Activated naive CD4-positive, alpha-beta T cell treated with anti-CD3 and anti-CD28 coated beads, Interleukin-2, amount 50 U/mL, for 24 hours (primary cell): Measurements from ENCODE around the gene RNASE1.
"Not testable (repeated sequence)": the region's sequence is repeated elsewhere in the genome, so short reads cannot be mapped to it uniquely, and the experiment has no call there.

Experiments used
- H3K27ac Mint-ChIP-seq: one replicate; pipeline ENCODE4 v1.8.0; 2021; ENCODE audit warnings: mild to moderate bottlenecking, mixed read lengths
- H3K27me3 Mint-ChIP-seq: one replicate; pipeline ENCODE4 v1.8.0; 2021; ENCODE audit warnings: mixed read lengths
- H3K36me3 Mint-ChIP-seq: one replicate; pipeline ENCODE4 v1.8.0; 2021; ENCODE audit warnings: mixed read lengths
- H3K4me1 Mint-ChIP-seq: one replicate; pipeline ENCODE4 v1.8.0; 2021; ENCODE audit warnings: mixed read lengths
- H3K4me3 Mint-ChIP-seq: one replicate; pipeline ENCODE4 v1.8.0; 2021; ENCODE audit warnings: mild to moderate bottlenecking, mixed read lengths
- H3K9me3 Mint-ChIP-seq: one replicate; pipeline ENCODE4 v1.8.0; 2021; ENCODE audit warnings: mixed read lengths

The RNASE1 gene

DNA sequence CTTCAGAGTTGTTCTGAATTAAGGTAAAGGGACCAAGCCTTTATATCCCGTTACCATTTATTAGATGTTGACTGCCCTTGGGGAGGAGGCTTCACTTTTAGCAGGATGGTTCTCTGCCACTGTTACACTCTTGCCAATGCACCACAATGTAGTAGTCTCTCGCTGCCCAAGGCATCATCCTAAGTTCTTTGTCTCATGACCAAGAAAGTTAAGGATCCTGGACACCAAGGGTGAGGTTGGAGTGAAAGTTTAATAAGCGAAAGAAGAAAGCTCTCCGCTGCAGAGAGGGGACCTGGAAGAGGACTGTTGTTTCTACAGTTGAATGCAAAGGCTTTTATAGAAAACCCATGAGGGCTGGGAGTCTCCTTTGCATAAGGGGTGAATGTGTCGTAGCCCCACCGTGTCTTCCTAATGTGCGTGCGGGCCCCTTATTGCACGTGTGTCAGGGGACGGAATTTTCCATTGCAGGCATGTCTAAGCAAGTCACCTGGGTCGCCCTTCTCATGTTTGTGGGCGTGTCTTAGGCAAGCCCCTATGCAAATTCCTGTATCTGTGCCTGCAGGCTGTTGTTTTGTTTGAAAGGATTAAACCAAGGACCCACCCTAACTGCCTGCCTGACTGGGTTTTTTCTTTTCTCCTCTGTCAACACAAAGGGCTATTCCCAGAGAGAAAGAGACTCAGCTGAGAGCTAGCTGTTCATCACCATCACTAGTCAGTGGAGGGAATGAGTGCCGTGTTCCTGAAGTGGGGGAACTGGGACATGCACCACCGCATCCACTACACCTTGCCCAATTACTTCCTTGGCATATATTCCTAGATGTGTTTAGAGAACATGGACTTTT, 17.6 kb upstream of the RNASE1 start:
- H3K4me3 Mint-ChIP-seq: no peak overlapping the region
- no peaks in the 10 kb centered on the region for H3K4me1 Mint-ChIP-seq
- H3K27ac Mint-ChIP-seq: no peak overlapping the region
- no peaks in the 10 kb centered on the region for H3K36me3 Mint-ChIP-seq
- no peaks in the 10 kb centered on the region for H3K9me3 Mint-ChIP-seq
- H3K27me3 Mint-ChIP-seq: no peaks in the 10 kb centered on the region

DNA sequence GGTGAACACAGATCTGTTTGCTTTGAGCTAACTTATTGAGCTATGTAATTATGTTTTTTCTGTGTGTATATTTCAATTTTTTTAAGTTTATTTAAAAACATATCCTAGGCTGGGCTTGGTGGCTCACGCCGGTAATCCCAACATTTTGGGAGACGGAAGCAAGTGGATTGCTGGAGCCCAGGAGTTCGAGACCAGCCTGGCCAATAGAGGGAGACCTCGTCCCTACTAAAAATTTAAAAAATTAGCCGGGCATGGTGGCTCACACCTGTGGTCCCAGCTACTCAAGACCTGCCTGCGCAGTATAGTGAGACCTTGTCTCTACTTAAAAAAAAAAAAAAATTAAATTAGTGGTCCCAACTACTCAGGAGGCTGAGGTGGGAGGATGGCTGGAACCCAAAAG, 16.2 kb upstream of the RNASE1 start:
- Mint-ChIP-seq H3K27ac (no peak overlapping the region), H3K27me3 (no peaks in the 10 kb centered on the region), H3K36me3 (no peaks in the 10 kb centered on the region), H3K4me1 (no peaks in the 10 kb centered on the region), H3K4me3 (no peak overlapping the region), H3K9me3 (no peaks in the 10 kb centered on the region)

DNA sequence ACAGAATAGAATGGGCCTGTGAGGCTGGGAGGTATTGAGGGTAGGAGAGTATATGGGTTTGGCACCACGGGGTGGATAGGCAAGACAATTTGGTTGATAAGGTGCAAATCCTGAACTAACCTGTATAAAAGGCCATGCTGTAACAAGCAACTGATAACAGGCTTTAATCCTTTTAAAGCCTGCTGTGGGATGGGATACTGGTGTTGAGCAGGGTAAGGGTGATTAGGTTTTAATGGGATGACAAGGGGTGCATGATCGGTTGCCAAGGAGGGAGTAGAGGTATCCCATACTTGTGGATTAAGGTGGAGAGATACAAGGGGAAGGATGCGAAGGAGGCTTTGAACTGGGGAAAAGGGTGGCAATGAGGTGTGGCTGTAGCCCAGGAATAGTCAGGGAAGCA, 13.3 kb upstream of the RNASE1 start:
- not testable (repeated sequence) for H3K36me3 Mint-ChIP-seq, H3K27me3 Mint-ChIP-seq, H3K27ac Mint-ChIP-seq, H3K4me1 Mint-ChIP-seq, H3K9me3 Mint-ChIP-seq, H3K4me3 Mint-ChIP-seq

DNA sequence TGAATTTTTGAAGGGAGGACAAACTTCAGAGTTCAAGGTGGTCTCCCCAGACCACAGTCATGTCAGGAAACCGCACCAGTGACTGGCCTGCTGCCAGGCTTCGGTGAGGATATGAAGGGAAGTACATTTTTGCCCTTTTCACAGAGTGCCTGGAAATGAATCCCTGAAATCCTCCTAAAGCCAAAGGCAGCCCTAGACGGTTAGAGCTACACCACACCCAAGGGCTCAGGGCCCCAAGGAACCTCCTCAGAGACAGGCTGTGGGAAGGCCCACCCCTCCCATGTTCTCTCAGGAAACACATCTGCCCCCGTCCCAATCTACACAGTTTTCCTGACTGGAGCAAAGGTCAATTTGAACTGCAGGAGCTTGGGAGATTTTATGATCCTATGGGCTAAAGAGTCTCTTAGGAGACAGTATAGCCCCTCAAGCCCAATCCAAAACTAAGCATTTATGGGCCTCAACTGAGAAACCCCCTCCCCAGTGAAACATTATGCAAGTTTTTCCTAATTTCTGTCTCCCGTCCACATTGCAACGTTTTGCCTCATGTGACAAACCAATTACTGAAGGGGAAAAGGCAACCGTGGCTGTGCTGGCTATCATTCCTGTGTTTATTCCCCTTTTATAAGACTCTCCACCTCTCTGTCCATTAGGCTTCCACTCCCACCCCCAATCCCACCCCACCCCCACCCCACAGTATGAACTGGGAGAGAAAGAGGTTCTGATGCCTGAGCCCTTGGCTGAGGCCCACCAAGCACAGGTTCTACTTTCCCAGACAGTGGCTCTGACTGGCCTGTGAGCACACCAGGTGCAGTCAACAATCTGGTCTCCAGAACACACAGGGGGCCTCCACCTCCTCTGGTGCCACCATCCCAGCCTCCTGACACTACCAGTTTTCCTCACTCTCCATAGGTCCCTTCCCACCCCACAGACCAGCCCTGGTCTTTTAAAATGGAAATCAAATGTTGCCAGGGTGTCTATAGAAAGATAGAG, 9.6 kb upstream of the RNASE1 start:
- H3K9me3 Mint-ChIP-seq: no peaks in the 10 kb centered on the region
- no peaks in the 10 kb centered on the region for H3K4me1 Mint-ChIP-seq
- H3K27ac Mint-ChIP-seq: no peak overlapping the region
- no peaks in the 10 kb centered on the region for H3K36me3 Mint-ChIP-seq
- H3K27me3 Mint-ChIP-seq: peaks cover 2% of the 10 kb centered on the region
- no peak overlapping the region for H3K4me3 Mint-ChIP-seq

DNA sequence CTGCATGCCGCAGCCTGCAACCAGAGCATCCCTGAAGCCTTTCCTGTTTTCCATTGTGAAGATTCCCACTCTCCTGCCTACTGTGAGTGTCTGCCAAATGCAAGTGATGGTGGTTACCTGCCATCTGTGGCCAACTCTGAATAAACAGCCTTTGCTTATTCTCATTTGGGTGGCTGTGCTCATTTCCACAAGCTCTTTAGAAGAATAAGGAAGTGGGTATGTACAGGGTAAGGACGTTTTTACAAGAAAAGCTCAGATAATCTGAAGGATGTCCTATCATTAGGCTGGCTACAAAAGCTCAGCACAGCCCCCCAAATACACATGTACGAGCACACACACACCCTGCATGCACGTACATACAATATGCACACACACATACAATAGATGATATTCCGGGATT, 7.3 kb upstream of the RNASE1 start:
- no peaks in the 10 kb centered on the region for H3K4me1 Mint-ChIP-seq
- no peaks in the 10 kb centered on the region for H3K36me3 Mint-ChIP-seq
- H3K27me3 Mint-ChIP-seq: peaks cover 2% of the 10 kb centered on the region
- H3K27ac Mint-ChIP-seq: no peak overlapping the region
- no peaks in the 10 kb centered on the region for H3K9me3 Mint-ChIP-seq
- H3K4me3 Mint-ChIP-seq: no peak overlapping the region

DNA sequence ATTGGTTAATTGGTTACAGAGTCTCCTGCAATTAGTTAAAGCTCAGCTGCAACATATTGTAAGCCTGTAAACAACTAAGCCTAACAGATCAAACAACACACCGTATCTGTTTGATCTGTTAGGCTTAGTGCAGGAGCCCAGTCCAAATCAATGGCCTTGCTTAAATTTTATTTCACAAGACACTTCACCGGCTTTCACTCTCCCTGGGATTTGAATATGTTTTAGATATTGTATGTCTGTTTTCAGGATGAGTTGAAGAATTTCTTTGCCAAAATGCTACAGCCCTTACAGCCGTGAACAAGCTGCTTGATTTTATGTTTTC, 5.5 kb upstream of the RNASE1 start:
- peaks cover 2% of the 10 kb centered on the region for H3K27me3 Mint-ChIP-seq
- no peak overlapping the region for H3K4me3 Mint-ChIP-seq
- no peak overlapping the region for H3K27ac Mint-ChIP-seq
- no peaks in the 10 kb centered on the region for H3K9me3 Mint-ChIP-seq
- H3K36me3 Mint-ChIP-seq: no peaks in the 10 kb centered on the region
- no peaks in the 10 kb centered on the region for H3K4me1 Mint-ChIP-seq

DNA sequence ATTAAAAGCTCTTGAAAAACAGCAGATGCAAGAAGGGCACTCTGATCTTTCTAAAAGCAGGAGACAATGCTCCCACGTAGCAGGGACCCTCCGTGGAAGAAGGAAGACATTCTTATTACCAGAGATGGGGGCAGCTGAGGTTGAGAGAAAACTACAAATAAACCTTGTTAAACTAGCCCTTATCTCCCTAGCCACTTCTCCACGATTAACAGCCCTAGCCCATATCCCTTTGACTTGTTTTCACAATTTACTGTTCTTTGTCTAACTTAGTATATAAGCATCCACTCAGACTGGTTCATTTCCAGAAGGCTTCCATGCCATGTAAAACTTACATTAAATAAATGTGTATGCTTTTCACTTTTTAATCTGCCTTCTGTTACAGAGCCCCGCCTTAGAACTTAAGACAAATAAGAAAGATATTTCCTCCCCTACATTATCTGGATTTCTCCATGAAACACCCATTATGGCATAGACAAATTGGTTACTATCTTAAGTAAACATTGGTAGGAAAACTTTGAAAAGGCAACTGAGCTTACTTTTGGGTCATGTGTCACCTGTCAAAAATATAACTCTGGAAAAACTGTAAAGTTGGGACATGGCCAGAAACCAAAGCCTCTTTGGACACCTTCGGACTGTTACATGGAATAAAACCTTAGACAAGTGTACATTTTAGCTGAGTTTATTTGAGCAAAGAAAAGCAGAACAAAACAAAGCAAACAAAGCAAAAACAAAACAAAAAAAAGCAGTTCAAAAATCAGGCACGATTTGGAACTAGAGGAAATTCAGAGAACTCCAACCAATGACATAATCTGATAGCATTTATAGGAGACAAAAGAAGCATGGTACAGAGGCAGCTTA, 4.9 kb upstream of the RNASE1 start:
- Mint-ChIP-seq H3K36me3 (no peaks in the 10 kb centered on the region), H3K9me3 (no peaks in the 10 kb centered on the region), H3K27ac (no peak overlapping the region), H3K27me3 (peaks cover 2% of the 10 kb centered on the region), H3K4me3 (no peak overlapping the region), H3K4me1 (no peaks in the 10 kb centered on the region)

DNA sequence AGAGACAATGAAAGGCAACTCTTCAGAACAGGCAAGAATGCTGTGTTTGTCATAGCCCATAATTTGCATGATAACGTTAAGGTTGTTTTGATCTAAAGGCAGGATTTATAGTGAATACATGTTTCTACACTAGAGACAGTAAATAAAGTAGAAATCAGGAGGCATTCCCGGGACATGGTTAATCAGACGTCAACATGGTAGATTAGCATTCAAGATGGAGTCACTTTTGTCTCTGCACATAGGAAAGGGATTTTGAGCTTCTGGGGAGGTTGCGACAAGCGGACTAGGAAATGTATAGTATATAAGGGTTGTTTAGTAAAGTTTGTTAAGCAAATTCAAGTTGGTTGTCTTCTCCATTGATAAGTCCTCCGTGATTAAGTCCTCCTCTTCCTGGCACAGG, 2.8 kb upstream of the RNASE1 start:
- H3K9me3 Mint-ChIP-seq: no peaks in the 10 kb centered on the region
- H3K36me3 Mint-ChIP-seq: no peaks in the 10 kb centered on the region
- H3K27me3 Mint-ChIP-seq: peaks cover 5% of the 10 kb centered on the region
- no peak overlapping the region for H3K4me3 Mint-ChIP-seq
- H3K4me1 Mint-ChIP-seq: peaks cover 5% of the 10 kb centered on the region
- H3K27ac Mint-ChIP-seq: no peak overlapping the region

DNA sequence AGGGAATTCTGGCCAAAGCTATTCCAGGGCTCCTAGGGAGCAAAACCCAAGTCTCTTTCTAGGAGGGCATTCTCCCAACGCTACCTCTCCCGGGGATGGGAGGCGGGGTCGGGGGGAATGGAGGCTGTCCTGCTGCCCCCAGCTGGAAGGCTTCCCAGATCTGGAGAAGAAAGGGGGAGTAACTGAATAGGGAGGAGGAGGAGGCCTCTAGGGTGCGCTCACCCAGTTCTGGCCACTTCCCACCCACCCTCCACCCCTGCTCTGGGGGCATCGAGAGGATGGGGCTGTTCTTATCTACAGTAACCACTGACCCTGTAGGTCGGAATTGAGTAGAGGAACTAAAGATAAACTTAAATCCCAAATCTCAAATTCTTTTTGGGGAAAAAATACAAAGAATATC, 579 bp upstream of the RNASE1 start:
- peaks cover 5% of the 10 kb centered on the region for H3K27me3 Mint-ChIP-seq
- no peaks in the 10 kb centered on the region for H3K9me3 Mint-ChIP-seq
- no peak overlapping the region for H3K4me3 Mint-ChIP-seq
- no peak overlapping the region for H3K27ac Mint-ChIP-seq
- peaks cover 10% of the 10 kb centered on the region for H3K4me1 Mint-ChIP-seq
- no peaks in the 10 kb centered on the region for H3K36me3 Mint-ChIP-seq

DNA sequence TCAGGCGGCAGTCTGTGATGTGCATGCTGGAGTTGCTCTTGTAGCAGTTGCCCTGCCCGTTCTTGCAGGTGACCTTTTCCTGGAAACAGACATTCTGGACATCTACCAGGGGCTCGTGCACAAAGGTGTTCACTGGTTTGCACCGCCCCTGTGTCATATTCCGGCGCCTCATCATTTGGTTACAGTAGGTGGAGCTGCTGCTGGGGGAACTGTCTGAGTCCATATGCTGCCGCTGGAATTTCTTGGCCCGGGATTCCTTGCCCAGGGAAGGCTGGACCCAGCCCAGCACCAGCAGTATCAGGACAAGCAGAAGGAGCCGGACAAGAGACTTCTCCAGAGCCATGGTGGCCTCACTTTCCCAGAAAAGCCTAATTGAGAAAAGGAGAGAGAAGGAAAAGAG, 918 bp downstream of the RNASE1 start:
- H3K9me3 Mint-ChIP-seq: no peaks in the 10 kb centered on the region
- H3K4me1 Mint-ChIP-seq: peaks cover 10% of the 10 kb centered on the region
- no peak overlapping the region for H3K4me3 Mint-ChIP-seq
- H3K27ac Mint-ChIP-seq: no peak overlapping the region
- peaks cover 5% of the 10 kb centered on the region for H3K27me3 Mint-ChIP-seq
- H3K36me3 Mint-ChIP-seq: no peaks in the 10 kb centered on the region

DNA sequence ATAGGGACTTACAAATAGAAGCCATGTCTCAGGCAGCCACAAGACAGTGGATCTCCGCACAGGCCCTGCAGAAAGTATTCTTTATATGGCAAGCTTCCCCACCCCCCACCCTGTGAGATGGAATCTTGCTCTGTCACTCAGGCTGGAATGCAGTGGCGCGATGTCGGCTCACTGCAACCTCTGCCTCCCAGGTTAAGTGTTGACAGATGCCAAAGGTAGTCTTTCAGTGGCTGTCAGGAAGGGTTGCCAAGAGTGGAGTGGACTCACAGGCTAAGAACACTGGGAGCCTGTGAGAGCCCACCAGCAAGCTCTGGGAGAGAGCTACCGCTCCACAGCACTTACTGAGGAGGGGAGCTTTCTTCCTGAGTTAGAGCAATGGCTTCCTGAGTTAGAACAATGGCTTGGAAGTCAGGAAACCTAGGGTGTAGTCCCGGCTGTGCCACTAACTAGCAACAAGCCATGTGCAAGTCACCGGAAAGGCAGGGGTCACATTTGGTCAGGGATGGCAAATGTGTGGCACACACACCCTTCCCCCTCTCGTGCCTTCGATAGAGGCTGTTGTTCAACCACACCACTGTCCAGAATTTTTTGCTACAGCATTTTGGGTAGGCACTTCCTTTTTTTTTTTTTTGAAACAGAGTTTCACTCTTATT, 2.6 kb downstream of the RNASE1 start:
- Mint-ChIP-seq H3K4me3 (no peak overlapping the region), H3K27me3 (peaks cover 5% of the 10 kb centered on the region), H3K27ac (no peak overlapping the region), H3K9me3 (no peaks in the 10 kb centered on the region), H3K36me3 (no peaks in the 10 kb centered on the region), H3K4me1 (peaks cover 10% of the 10 kb centered on the region)

DNA sequence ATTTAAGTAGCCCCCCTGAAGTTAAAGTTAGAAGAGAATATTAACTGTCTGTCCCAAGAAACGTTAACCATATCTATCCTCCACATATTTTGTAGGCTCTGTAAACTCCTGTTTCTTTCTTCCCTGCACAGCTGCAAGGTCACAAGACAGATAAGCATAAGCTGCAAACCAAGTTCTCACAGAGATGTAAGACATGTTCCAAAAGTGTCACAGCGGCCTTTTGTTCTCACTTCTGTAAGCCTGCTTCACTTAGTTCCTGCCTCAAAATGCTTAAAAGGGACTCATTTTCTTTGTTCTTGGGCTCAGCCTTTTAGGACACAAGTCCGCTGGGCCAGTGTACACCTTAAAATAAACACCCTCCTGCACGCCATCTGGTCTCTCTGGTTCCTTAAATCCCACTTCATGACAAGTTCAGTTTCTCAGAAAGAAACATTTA, 3.2 kb downstream of the RNASE1 start:
- Mint-ChIP-seq H3K4me1 (peaks cover 10% of the 10 kb centered on the region), H3K27ac (no peak overlapping the region), H3K27me3 (peaks cover 5% of the 10 kb centered on the region)

DNA sequence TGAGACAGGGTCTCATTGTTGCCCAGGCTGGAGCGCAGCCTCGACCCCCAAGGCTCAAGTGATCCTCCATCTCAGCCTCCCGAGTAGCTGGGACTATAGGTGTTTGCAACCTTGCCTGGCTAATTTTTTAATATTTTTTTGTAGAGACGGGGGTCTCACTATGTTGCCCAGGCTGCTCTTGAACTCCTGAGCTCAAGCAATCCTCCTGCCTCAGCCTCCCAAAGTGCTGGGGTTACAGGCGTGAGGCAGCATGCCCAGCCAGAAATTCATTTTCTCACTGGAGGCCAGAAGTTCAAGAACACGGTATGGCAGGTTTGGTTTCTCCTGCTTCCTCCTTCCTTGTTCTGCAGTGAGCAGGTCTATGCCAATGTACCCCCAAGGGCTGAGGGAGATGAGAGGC, 3.7 kb downstream of the RNASE1 start:
- H3K36me3 Mint-ChIP-seq: no peaks in the 10 kb centered on the region
- no peak overlapping the region for H3K4me3 Mint-ChIP-seq
- H3K27me3 Mint-ChIP-seq: peaks cover 5% of the 10 kb centered on the region
- peaks cover 10% of the 10 kb centered on the region for H3K4me1 Mint-ChIP-seq
- H3K27ac Mint-ChIP-seq: no peak overlapping the region
- no peaks in the 10 kb centered on the region for H3K9me3 Mint-ChIP-seq

More for the DNA sequence above, 3.2 kb downstream of the RNASE1 start:
- no peaks in the 10 kb centered on the region for H3K36me3 Mint-ChIP-seq
- no peak overlapping the region for H3K4me3 Mint-ChIP-seq
- no peaks in the 10 kb centered on the region for H3K9me3 Mint-ChIP-seq

DNA sequence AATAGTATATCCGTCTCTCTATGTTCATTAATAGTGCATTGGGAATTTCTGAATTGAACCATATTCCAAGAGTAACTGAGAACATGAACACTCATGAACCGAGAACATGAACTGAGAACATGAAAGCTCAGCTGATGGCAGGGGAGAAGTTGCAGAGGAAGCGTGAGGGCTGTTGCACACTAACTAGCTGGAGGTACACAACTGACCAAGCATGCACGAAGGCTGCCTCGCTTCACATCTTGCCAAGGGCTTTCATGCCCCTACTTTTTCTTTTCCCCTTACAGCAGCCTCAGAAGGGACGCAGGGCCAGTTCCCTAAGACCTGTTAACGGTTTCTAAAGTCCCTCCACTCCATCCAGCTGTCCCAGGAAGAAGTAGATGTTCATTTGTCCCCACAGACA, 4.3 kb downstream of the RNASE1 start:
- Mint-ChIP-seq H3K27me3 (peaks cover 5% of the 10 kb centered on the region), H3K4me1 (peaks cover 10% of the 10 kb centered on the region), H3K4me3 (no peak overlapping the region), H3K9me3 (no peaks in the 10 kb centered on the region), H3K36me3 (no peaks in the 10 kb centered on the region), H3K27ac (no peak overlapping the region)

DNA sequence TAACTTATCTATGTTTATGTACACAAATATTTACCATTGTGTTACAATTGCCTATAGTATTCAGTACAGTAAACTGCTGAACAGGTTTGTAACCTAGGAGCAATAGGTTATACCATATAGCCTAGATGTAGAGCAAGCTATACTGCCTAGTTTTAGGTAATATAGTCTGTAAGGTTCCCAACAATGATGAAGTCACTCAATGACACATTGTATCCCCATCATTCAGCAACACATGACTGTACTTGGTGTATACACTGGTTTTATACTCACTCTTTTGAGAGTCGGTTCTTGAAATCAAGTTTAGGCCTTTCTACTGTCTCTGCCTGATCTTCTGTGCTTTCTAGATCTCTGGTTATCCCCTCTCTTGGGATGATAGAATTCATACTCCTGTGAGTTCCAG, 5.5 kb downstream of the RNASE1 start:
- Mint-ChIP-seq H3K4me1 (peaks cover 10% of the 10 kb centered on the region), H3K4me3 (no peak overlapping the region), H3K27ac (no peak overlapping the region), H3K9me3 (no peaks in the 10 kb centered on the region), H3K36me3 (no peaks in the 10 kb centered on the region), H3K27me3 (peaks cover 4% of the 10 kb centered on the region)
